LHCN-M2 (cell line): Measurements from ENCODE around the gene GFI1B. TPM values are rescaled to one million over a fixed set of nuclear protein-coding genes. Genes with fewer than 3 reads are reported as not detected.

Experiments used
- DNase-seq: peaks from one replicate; pipeline ENCODE4 v3.0.0-alpha.2; 2012; ENCODE audit warnings: low read depth
- total RNA-seq: library from RNA; depleted of rRNA; stranded (reverse); fragments of >200 nt; gene quantifications from 2 replicates; pipeline ENCODE4 v1.2.3, GENCODE V29; 2014; rRNA removed

GFI1B gene
- total RNA-seq, 1 experiment from 2014 or later: 0.06 TPM

DNA sequence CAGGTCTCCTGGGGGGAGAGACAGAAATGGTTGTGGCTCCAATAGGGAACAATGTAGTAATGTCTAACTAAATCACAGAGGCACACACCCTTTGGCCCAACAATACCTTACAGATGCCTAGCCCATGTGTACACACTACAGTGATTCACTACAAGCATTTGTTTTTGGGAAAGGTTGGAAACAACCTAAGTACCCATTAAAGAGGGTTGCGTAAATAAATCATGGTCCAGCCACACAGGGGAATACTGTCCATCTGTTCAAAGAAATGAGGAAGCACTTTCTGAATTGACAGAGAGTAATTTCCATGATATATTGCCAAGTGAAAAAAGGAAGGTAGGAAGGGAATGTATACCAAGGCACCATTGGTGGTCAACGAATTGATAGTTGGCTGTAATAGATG is 30.3 kb downstream of the GFI1B start:
- no peak for DNase-seq

DNA sequence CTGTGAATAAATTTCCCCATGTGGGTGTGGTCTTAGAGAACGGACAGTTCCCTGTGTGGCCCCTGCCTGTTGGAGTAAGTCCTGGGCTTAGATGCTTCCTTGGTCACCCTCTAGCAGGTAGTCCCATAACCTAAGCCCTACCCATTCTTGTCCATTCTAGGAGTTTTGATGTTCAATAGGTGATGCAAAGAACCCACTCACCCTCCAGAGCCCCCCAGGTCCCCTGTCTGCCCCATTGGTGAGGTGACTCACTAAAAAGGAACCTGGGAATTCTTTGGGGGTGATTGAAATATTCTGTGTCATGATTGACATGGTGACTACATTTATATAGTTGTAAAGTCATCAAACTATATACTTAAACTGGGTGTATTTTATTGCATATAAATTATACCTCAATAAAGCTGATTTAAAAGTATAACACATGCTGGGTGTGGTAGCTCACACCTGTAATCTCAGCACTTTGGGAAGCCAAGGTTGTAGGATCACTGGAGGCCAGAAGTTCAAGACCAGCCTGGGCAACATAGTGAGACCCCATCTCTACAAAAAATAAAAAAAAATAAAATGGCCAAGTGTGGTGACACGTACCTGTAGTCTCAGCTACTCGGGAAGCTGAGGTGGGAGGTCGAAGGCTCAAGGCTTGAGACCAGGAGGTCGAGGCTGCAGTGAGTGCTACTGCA is 31.6 kb downstream of the GFI1B start:
- no peak for DNase-seq

DNA sequence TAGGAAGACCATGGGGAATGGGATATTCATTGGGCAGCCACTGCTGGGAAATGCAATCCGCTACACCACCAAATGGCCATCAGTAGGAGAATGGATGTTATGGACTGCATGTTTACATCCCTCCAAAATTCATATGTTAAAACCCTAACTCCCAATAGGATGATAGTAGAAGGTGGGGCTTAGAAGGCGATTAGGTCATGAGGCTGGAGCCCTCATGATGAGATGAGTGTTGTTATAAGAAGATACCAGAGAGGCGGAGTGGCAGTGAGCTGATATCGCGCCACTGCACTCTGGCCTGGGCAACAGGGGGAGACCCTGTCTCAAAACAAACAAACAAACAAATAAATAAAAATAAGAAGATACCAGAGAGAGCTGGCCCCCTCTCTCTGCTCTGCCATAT is 36.2 kb downstream of the GFI1B start:
- DNase-seq: no peak

DNA sequence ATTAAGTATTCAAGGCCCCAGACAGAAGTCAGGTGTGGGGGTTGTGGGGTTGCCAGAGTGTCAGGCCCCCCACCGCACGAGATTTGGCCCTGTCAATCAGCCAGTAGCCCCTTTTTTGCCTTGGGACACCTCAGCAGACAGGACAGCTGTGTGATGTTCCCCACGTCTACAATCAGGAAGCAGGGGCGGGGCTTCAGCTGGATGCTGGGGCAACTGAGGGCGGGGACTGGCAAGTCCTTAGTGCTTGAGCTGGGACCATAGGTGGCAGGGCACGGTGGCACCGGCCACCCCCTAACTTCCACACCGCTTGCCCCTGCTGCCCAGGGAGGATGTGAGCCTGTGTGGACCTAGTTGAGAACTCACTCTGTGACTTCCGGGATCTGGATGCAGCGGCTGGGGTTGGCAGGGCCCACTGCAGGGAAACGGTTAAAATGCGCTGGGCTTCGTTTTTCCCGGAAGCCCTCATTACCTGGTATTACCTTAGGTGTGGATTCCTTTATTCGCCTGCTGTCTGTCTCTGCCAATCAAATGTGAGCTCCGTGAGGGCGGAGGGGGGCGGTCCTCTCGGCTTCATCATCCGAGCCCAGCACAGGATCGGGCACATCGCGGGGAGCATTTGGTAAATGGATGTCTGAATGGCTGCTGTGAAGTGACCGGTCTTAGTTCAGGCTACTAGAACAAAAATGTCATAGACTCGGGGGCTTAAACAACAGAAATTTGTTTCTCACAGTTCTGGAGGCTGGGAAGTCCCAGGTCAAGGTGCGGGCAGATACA is 44.8 kb downstream of the GFI1B start:
- peak; percentile 13 for DNase-seq

DNA sequence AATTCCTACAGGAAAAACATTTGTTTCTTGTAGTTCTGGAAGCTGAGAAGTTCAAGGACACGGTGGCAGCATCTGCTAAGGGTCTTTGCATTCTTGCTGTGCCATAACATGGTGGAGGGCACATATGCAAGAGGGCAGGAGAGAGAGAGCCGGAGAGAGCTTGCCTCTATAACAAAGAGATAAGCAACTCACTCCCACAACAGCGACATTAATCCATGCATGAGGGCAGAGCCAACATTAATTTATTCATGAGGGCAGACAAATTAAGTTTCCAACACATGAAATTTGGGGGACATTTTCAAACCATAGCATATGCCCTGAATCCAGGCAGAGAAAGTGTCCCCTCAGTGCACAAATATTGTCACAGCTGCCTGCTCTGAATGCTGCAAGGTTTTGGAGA is 47.9 kb downstream of the GFI1B start:
- DNase-seq: no peak

- DNase-seq: no peak
Observed at GRCh38 chr9:133027134-133027533, 48.6 kb downstream of the GFI1B start.

GRCh38 chr9:133028221-133028620 is 49.7 kb downstream of the GFI1B start:
- DNase-seq: no peak

- no peak for DNase-seq
Observed at GRCh38 chr9:133029994-133030316, 51.5 kb downstream of the GFI1B start.

DNA sequence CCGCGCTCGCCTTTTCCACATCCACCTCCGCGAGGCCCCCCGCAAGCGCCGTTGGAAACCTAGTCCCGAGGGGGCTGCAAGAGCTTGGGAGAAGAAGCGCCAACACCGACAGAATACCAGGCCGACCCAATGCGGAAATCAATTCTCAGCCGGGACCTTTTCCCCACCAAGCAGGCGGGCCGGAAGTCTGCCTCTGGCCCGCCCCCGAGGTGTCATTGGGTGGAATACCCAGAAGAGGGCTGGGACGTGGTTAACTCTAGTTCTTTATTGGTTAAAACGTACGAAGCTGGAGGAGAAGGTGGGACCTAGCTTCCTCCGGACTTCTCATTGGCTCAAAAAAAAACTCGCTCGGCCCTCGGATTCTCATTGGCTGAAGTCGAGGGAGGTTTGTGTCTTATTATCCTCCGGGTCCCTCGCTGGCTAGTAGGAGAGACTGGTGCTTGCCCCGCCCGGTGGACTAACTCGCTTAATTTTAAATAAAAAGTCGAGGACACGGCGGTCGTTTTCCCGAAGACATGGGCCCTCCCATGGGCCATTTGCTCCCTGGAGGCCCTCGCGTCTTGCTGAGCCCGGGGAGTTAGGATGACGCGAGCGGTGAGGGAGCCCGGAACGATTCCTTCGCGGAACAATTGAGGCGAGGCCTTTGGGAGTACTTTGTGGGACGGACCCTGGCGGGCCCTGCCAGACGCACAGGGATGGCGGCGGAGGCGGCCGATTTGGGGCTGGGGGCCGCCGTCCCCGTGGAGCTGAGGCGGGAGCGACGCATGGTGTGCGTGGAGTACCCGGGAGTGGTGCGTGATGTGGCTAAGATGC is 52.0 kb downstream of the GFI1B start, which contains the start of gene GTF3C5:
Gene GTF3C5 (plus strand): TSS at position 681 of the 813 bp plus-strand sequence. CDS start 15 bp downstream, at position 696.
- peak; percentile 99 for DNase-seq

- no peak for DNase-seq
Observed at GRCh38 chr9:133031130-133031422, 52.6 kb downstream of the GFI1B start.

DNA sequence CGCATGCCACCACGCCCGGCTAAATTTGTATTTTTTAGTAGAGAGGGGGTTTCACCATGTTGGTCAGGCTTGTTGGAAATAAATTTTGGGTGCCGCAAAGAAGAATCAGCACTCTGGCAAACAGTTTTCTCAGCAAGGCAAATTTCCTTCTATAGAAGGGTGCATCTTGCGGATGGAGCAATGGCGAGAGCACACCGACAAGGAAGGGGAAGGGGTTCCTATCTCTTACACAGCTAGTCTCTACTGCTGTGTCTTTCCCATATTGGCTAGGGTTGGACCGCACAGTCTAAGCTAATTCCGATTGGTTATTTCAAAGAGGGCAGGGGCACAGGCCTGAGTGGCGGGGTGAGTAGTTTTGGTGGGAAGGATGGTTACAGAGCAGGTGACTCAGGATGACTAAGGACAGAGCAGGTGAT is 53.0 kb downstream of the GFI1B start:
- peak; percentile 19 for DNase-seq

GRCh38 chr9:133032171-133032570 is 53.7 kb downstream of the GFI1B start:
- DNase-seq: no peak

- DNase-seq: no peak
Observed at GRCh38 chr9:133035669-133036068, 57.2 kb downstream of the GFI1B start.

GRCh38 chr9:133037775-133038515 is 59.5 kb downstream of the GFI1B start:
- no peak for DNase-seq

DNA sequence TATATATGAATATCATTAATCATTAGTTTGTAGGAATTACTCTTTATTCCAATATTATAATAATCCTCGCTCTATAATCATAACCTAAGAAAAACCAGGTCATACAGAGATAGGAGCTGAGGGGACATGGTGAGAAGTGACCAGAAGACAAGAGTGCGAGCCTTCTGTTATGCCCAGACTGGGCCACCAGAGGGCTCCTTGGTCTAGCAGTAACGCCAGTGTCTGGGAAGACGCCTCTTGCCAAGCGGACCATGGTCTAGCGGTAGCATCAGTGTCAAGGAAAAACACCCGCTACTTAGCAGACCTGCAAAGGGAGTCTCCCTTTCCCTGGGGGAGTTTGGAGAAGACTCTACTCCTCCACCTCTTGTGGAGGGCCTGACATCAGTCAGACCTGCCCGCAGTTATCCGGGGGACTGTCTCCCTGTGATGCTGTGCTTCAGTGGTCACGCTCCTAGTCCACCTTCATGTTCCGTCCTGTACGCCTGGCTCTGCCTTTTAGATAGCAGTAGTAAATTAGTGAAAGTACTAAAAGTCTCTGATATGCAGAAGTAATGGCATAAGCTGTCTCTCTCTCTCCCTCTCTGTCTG is 62.5 kb downstream of the GFI1B start:
- peak; percentile 24 for DNase-seq

Other genes starting within 250 kb of the GFI1B start
- 0.13 TPM in 1 of 2 replicates, not detected in the other for gene AK8, start 100.4 kb upstream of the GFI1B start, total RNA-seq
- 3.5 and 4.1 TPM in 2 replicates for gene SPACA9, start 99.8 kb upstream of the GFI1B start, total RNA-seq
- gene TSC1, start 34.1 kb upstream of the GFI1B start, total RNA-seq: 23.1 and 27.4 TPM in 2 replicates
- gene GTF3C5, start 52.3 kb downstream of the GFI1B start, total RNA-seq: 74.0 and 75.7 TPM in 2 replicates
- gene CEL, start 83.3 kb downstream of the GFI1B start, total RNA-seq: 0.51 and 0.57 TPM in 2 replicates
- 15.5 and 17.8 TPM in 2 replicates for gene RALGDS, start 142.5 kb downstream of the GFI1B start, total RNA-seq
- gene GBGT1, start 185.2 kb downstream of the GFI1B start, total RNA-seq: 0.34 and 1.3 TPM in 2 replicates
- gene OBP2B, start 230.6 kb downstream of the GFI1B start, total RNA-seq: not detected in 2 replicates